Effector memory CD4-positive, alpha-beta T cell (primary cell): ENCODE measurements around the gene SCRN1.

Experiments used
- DNase-seq, 3 donors: peaks; one replicate each; pipeline ENCODE4 v3.0.0-alpha.2; 2020
- H3K27ac ChIP-seq: 2 replicates; pipeline ENCODE4 v1.7.0; 2013; ENCODE audit warnings: mild to moderate bottlenecking, low read length, moderate library complexity; ENCODE audit not compliant: insufficient read depth, poor library complexity, severe bottlenecking
- H3K27me3 ChIP-seq: replicated peaks from 2 replicates; pipeline ENCODE4 v1.7.0; 2013; ENCODE audit warnings: mild to moderate bottlenecking, low read length; ENCODE audit not compliant: insufficient read depth, control insufficient read depth, poor library complexity, severe bottlenecking
- H3K36me3 ChIP-seq: 2 replicates; pipeline ENCODE4 v1.7.0; 2013; ENCODE audit warnings: mild to moderate bottlenecking, low read length, moderate library complexity; ENCODE audit not compliant: control insufficient read depth, insufficient read depth
- H3K4me1 ChIP-seq: 2 replicates; pipeline ENCODE4 v1.7.0; 2013; ENCODE audit warnings: low read length, mild to moderate bottlenecking; ENCODE audit not compliant: control insufficient read depth, insufficient read depth, poor library complexity, severe bottlenecking
- H3K4me3 ChIP-seq: 2 replicates; pipeline ENCODE4 v1.7.0; 2013; ENCODE audit warnings: low read length, low read depth, mild to moderate bottlenecking; ENCODE audit not compliant: insufficient read depth, poor library complexity, severe bottlenecking
- H3K9me3 ChIP-seq: 2 replicates; pipeline ENCODE4 v1.7.0; 2013; ENCODE audit warnings: mild to moderate bottlenecking, low read length, moderate library complexity; ENCODE audit not compliant: control insufficient read depth

Gene SCRN1

GRCh38 chr7:29871787-29872398, 117.7 kb downstream of the SCRN1 start:
- Histone ChIP-seq H3K4me1 (no peaks in the 10 kb centered on the region), H3K27ac (no peak overlapping the region), H3K4me3 (no peak overlapping the region), H3K9me3 (no peaks in the 10 kb centered on the region), H3K27me3 (no peaks in the 10 kb centered on the region), H3K36me3 (no peaks in the 10 kb centered on the region)
- no peak for DNase-seq
